K562 (cell line): Measurements from ENCODE around the gene OXSM. TPM values are rescaled to one million over a fixed set of nuclear protein-coding genes. Genes with fewer than 3 reads are reported as not detected.

ENCODE experiments used
- ATF1 ChIP-seq, 2 experiments: fragments of 450-650 bp in 1 of 2; IDR thresholded peaks; 2 replicates each; pipeline ENCODE4 v1.6.1; 2016; ENCODE audit warnings: missing compliant biosample characterization in 1 of 2, missing genetic modification characterization in 1 of 2
- E2F6 ChIP-seq, 2 experiments: IDR thresholded peaks; 2 replicates each; pipeline ENCODE4 v1.6.1; 2011; ENCODE audit warnings: borderline replicate concordance in 1 of 2, control low read depth in 1 of 2, low read depth in 1 of 2, low read length in 1 of 2, mild to moderate bottlenecking in 1 of 2, mixed read lengths in 1 of 2, moderate library complexity in 1 of 2; ENCODE audit not compliant: insufficient read depth in 1 of 2, insufficient read length in 1 of 2, poor library complexity in 1 of 2, severe bottlenecking in 1 of 2; ENCODE audit errors: extremely low read depth in 1 of 2
- HMBOX1 ChIP-seq: sonication (generic); IDR thresholded peaks from 2 replicates; pipeline ENCODE4 v1.6.1; 2016
- MGA ChIP-seq: fragments of 450-650 bp; IDR thresholded peaks from 2 replicates; pipeline ENCODE4 v1.6.1; 2016; ENCODE audit warnings: mild to moderate bottlenecking, moderate library complexity
- POLR3A ChIP-seq: IDR thresholded peaks from 2 replicates; pipeline ENCODE4 v1.6.1; 2011; ENCODE audit warnings: borderline replicate concordance, mild to moderate bottlenecking, moderate library complexity; ENCODE audit not compliant: insufficient read length, insufficient read depth; ENCODE audit errors: extremely low read depth
- SIN3B ChIP-seq: fragments of 450-650 bp; IDR thresholded peaks from 2 replicates; pipeline ENCODE4 v1.6.1; 2017; ENCODE audit warnings: low read depth, mild to moderate bottlenecking, moderate library complexity
- ZNF398 ChIP-seq: fragments of 250-450 bp; sonication (Bioruptor Pico); IDR thresholded peaks from 2 replicates; pipeline ENCODE4 v1.8.0; 2021; ENCODE audit warnings: moderate library complexity, mild to moderate bottlenecking, inconsistent platforms
- polyA plus RNA-seq, 8 experiments: library from polyadenylated mRNA; depleted of rRNA in 4 of 8; stranded (reverse) in 5 of 8; unstranded in 3 of 8; fragments of >200 nt; fragmentation: Nextera tagmentation in 2 of 8; fragmentation: Illumina TruSeq in 1 of 8; extraction: Ambion mirVana in 2 of 8; extraction: Trizol in 1 of 8; gene quantifications; 2 replicates each; pipeline versions ENCODE4 v1.2.1 to v1.2.3, GENCODE V29; 2011 to 2014; ENCODE audit warnings: inconsistent platforms in 1 of 8, missing spikeins in 1 of 8
- total RNA-seq, 7 experiments: library from RNA; depleted of rRNA in 6 of 7; stranded (reverse); fragments of >200 nt in 6 of 7; fragmentation: Illumina TruSeq in 2 of 7; extraction: Trizol in 2 of 7; gene quantifications; 2 replicates each; pipeline versions ENCODE4 v1.2.1 to v1.2.3, GENCODE V29; 2011 to 2021; ENCODE audit warnings: low replicate concordance in 1 of 7

Gene OXSM
- total and polyA plus RNA-seq, 9 of the 15 experiments (the other 6 are each of a cell fraction or from before 2014, with no cell fraction given): 24.0 to 107 (median 34.0) TPM

- TF ChIP-seq MGA: peak; percentile 76; the same call in 1 of the 2 replicates
- peak in 1 of 2 experiments; percentile 45 for TF ChIP-seq E2F6 (IDR thresholded peaks at IDR 0.05; ENCODE audit: borderline replicate concordance in 1 of 2, extremely low read depth in 1 of 2, insufficient read depth in 1 of 2, insufficient read length in 1 of 2, low read depth in 1 of 2, low read length in 1 of 2, poor library complexity in 1 of 2, severe bottlenecking in 1 of 2)
- TF ChIP-seq POLR3A: no peak
- TF ChIP-seq ATF1 (CRISPR knock-in tag; IDR thresholded peaks at IDR 0.05): no peak
- TF ChIP-seq ATF1 (tag; IDR thresholded peaks at IDR 0.05): peak; percentile 48; the same call in 1 of the 2 replicates
- no peak for TF ChIP-seq ZNF398
- TF ChIP-seq HMBOX1: no peak
- TF ChIP-seq SIN3B: 0 out of 2 replicates have a peak, but pooled peaks have one; percentile 14
These were observed 7.3 kb upstream of the OXSM start (continued) for GRCh38 chr3:25782636-25782937.
